GM12891 (cell line): ENCODE results near the gene RBFOX2.

Experiments used
- POLR2A ChIP-seq: IDR thresholded peaks from 2 replicates; pipeline ENCODE4 v1.6.1; 2011; ENCODE audit warnings: low read depth, low read length, control low read depth
- POLR2AphosphoS5 ChIP-seq: IDR thresholded peaks from 2 replicates; pipeline ENCODE4 v1.6.1; 2011; ENCODE audit warnings: low read depth, low read length, control low read depth
- POU2F2 ChIP-seq: IDR thresholded peaks from 2 replicates; pipeline ENCODE4 v1.6.1; 2011; ENCODE audit warnings: low read depth, mild to moderate bottlenecking, control low read depth, low read length, moderate library complexity

GRCh38 chr22:35726933-35727332 is 301.7 kb downstream of the RBFOX2 start:
- TF ChIP-seq POLR2AphosphoS5, result no peak
- no peak for TF ChIP-seq POLR2A
- TF ChIP-seq POU2F2, result no peak
